K562 (cell line): ENCODE results near the gene PRRC2C. TPM values are rescaled to one million over a fixed set of nuclear protein-coding genes. Genes with fewer than 3 reads are reported as not detected.

Experiments used
- ATAC-seq: fragments of 200-7000 bp; cut with Tn5 transposase; 3 replicates; pipeline ENCODE4 v1.9.1; 2020; ENCODE audit warnings: moderate library complexity
- BruUV-seq: library from RNA; stranded (reverse); fragments of 400-500 nt; replicated peaks from 2 replicates; lab custom pipeline; 2021; lab: Mats Ljungman, UMichigan
- CTCF ChIA-PET: fragments of 300-600 bp; formaldehyde crosslinking; extraction: SDS; loops from one replicate; lab custom pipeline; 2021; ENCODE audit warnings: low intra/inter-chr PET ratio; lab: Yijun Ruan, JAX
- POLR2A ChIA-PET: fragments of 300-600, 350-650 bp; sonication (Branson Sonifier 250); formaldehyde crosslinking; extraction: SDS; loops from one replicate; lab custom pipeline; 2021; ENCODE audit warnings: antibody characterized with exemption, inconsistent platforms; lab: Yijun Ruan, JAX
- DNase-seq, 4 experiments: peaks; one replicate each; pipeline versions ENCODE4 v3.0.0 to v3.0.0-alpha.2; 2011 to 2018; ENCODE audit warnings: low spot score in 3 of 4, mixed read lengths in 3 of 4; ENCODE audit errors: extremely low read depth in 1 of 4
- FAIRE-seq: peaks from 2 replicates; lab custom pipeline; 2011; peaks lifted over from hg19 to GRCh38; lab: Jason Lieb, UNC
- H2AFZ ChIP-seq: 2 replicates; pipeline ENCODE4 v1.6.0; 2011; ENCODE audit warnings: low read depth, low read length, control low read depth, inconsistent platforms
- H3K27ac ChIP-seq: fragments of 200-600 bp; 3 replicates; pipeline ENCODE4 v1.8.0; 2011; ENCODE audit warnings: low read depth, mild to moderate bottlenecking, control low read depth, inconsistent platforms, low read length, moderate library complexity, mixed read lengths; ENCODE audit errors: extremely low read depth
- H3K27me3 ChIP-seq, 2 experiments: fragments of 300-600 bp in 1 of 2; 2 replicates in 1 of 2; 3 replicates in 1 of 2; pipeline versions ENCODE4 v1.6.0 to v1.8.0; 2011; ENCODE audit warnings: inconsistent platforms in 2 of 2, low read length in 2 of 2, mild to moderate bottlenecking in 1 of 2, mixed read lengths in 1 of 2, moderate library complexity in 1 of 2; ENCODE audit not compliant: control insufficient read depth in 2 of 2, insufficient read depth in 2 of 2
- H3K36me3 ChIP-seq: fragments of 300-600 bp; 3 replicates; pipeline ENCODE4 v1.8.0; 2011; ENCODE audit warnings: mild to moderate bottlenecking, low read length, inconsistent platforms; ENCODE audit not compliant: control insufficient read depth, insufficient read depth
- H3K4me1 ChIP-seq, 2 experiments: fragments of 200-600 bp in 1 of 2; replicated peaks in 1 of 2; 2 replicates in 1 of 2; 3 replicates in 1 of 2; pipeline versions ENCODE4 v1.5.1 to v1.8.0; 2011; ENCODE audit warnings: inconsistent platforms in 2 of 2, low read length in 2 of 2, mild to moderate bottlenecking in 1 of 2, mixed read lengths in 1 of 2, moderate library complexity in 1 of 2; ENCODE audit not compliant: control insufficient read depth in 2 of 2, insufficient read depth in 2 of 2
- H3K4me2 ChIP-seq: 2 replicates; pipeline ENCODE4 v1.6.1; 2011; ENCODE audit warnings: low read length, control low read depth, inconsistent platforms, mixed read lengths; ENCODE audit not compliant: insufficient read depth
- H3K4me3 ChIP-seq: fragments of 200-600 bp; sonication (generic), shearing (Covaris generic); 2 replicates; pipeline ENCODE4 v1.5.1; 2016; ENCODE audit warnings: control low read depth, inconsistent platforms
- H3K79me2 ChIP-seq: fragments of 200-600 bp; 3 replicates; pipeline ENCODE4 v1.8.0; 2011; ENCODE audit warnings: low read length, inconsistent platforms; ENCODE audit not compliant: control insufficient read depth, insufficient read depth
- H3K9ac ChIP-seq, 2 experiments: 2 replicates each; pipeline versions ENCODE4 v1.6.0 to v1.6.1; 2011; ENCODE audit warnings: low read depth in 2 of 2, low read length in 2 of 2, control low read depth in 1 of 2, inconsistent platforms in 1 of 2, mild to moderate bottlenecking in 1 of 2, mixed read lengths in 1 of 2; ENCODE audit not compliant: insufficient read depth in 1 of 2
- H3K9me1 ChIP-seq: one replicate; pipeline ENCODE4 v1.6.0; 2011; ENCODE audit warnings: inconsistent platforms, mild to moderate bottlenecking, low read length, moderate library complexity; ENCODE audit not compliant: control insufficient read depth, insufficient read depth
- H3K9me3 ChIP-seq: replicated peaks from 2 replicates; pipeline ENCODE4 v1.5.1; 2011; ENCODE audit warnings: low read depth, low read length, inconsistent platforms; ENCODE audit not compliant: control insufficient read depth, insufficient read depth
- H4K20me1 ChIP-seq: replicated peaks from 2 replicates; pipeline ENCODE4 v1.6.1; 2011; ENCODE audit warnings: low read length, inconsistent platforms, mixed read lengths; ENCODE audit not compliant: control insufficient read depth, insufficient read depth
- CBFB ChIP-seq: sonication (generic); formaldehyde crosslinking; IDR thresholded peaks from 2 replicates; pipeline ENCODE4 v1.4.0; 2020; ENCODE audit warnings: mild to moderate bottlenecking, missing genetic modification reagents
- CHD2 ChIP-seq: IDR thresholded peaks from 2 replicates; pipeline ENCODE4 v1.6.1; 2011; ENCODE audit warnings: low read depth, low read length
- CREB5 ChIP-seq: fragments of 250-450 bp; sonication (Bioruptor Pico); IDR thresholded peaks from 2 replicates; pipeline ENCODE4 v1.5.0; 2020; ENCODE audit warnings: mild to moderate bottlenecking
- FOXA3 ChIP-seq, 2 experiments: fragments of 450-650 bp in 1 of 2; sonication (generic) in 1 of 2; formaldehyde crosslinking; IDR thresholded peaks in 1 of 2; conservative IDR thresholded peaks in 1 of 2; 2 replicates each; pipeline versions ENCODE4 v1.4.0 to v1.8.0; 2020 to 2022; ENCODE audit warnings: mild to moderate bottlenecking in 2 of 2, missing genetic modification reagents in 1 of 2
- ID3 ChIP-seq, 2 experiments: fragments of 250-450 bp in 1 of 2; fragments of 450-650 bp in 1 of 2; sonication (Bioruptor Pico) in 1 of 2; IDR thresholded peaks; 2 replicates each; pipeline versions ENCODE4 v1.6.1 to v1.8.0; 2016 to 2021; ENCODE audit warnings: mild to moderate bottlenecking in 2 of 2, moderate library complexity in 2 of 2, missing compliant biosample characterization in 1 of 2, missing genetic modification characterization in 1 of 2
- SPI1 ChIP-seq: IDR thresholded peaks from 2 replicates; pipeline ENCODE4 v1.6.1; 2011; ENCODE audit warnings: low read depth, low read length, control low read depth, borderline replicate concordance
- STAG1 ChIP-seq: sonication (generic); formaldehyde crosslinking; IDR thresholded peaks from 2 replicates; pipeline ENCODE4 v1.5.0; 2020; ENCODE audit warnings: missing genetic modification reagents, borderline replicate concordance
- ZBTB17 ChIP-seq: fragments of 450-650 bp; formaldehyde crosslinking; IDR thresholded peaks from 2 replicates; pipeline ENCODE4 v1.4.0; 2020; ENCODE audit warnings: mild to moderate bottlenecking
- ZBTB5 ChIP-seq: fragments of 450-650 bp; IDR thresholded peaks from 2 replicates; pipeline ENCODE4 v1.6.1; 2017; ENCODE audit warnings: antibody characterized with exemption
- ZNF551 ChIP-seq: fragments of 250-450 bp; sonication (Bioruptor Pico); IDR thresholded peaks from 2 replicates; pipeline ENCODE4 v1.5.0; 2021; ENCODE audit warnings: mild to moderate bottlenecking, moderate library complexity
- ZZZ3 ChIP-seq: fragments of 450-650 bp; IDR thresholded peaks from 2 replicates; pipeline ENCODE4 v1.6.1; 2016; ENCODE audit warnings: antibody characterized with exemption, mild to moderate bottlenecking, moderate library complexity
- WGBS: fragments of 100-300 bp; shearing (Covaris generic); methylation state at CpG from one replicate; pipeline ENCODE4 v1.1.6; 2016; ENCODE audit warnings: low coverage, mixed read lengths; ENCODE audit not compliant: insufficient coverage; ENCODE audit errors: missing lambda C conversion rate; 5-methylcytosine and 5-hydroxymethylcytosine counted together
- in situ Hi-C: fragments of 300-500 bp; cut with MboI; formaldehyde crosslinking; loops from 4 replicates; pipeline ENCODE4 v1.15.0; 2018; ENCODE audit warnings: inconsistent platforms, mixed read lengths
- intact Hi-C: fragments of 100-400 bp; cut with micrococcal nuclease; formaldehyde crosslinking; loops from 2 replicates; pipeline ENCODE4 v1.14.2; 2022
- polyA plus RNA-seq, 8 experiments: library from polyadenylated mRNA; depleted of rRNA in 4 of 8; stranded (reverse) in 5 of 8; unstranded in 3 of 8; fragments of >200 nt; fragmentation: Nextera tagmentation in 2 of 8; fragmentation: Illumina TruSeq in 1 of 8; extraction: Ambion mirVana in 2 of 8; extraction: Trizol in 1 of 8; gene quantifications; 2 replicates each; pipeline versions ENCODE4 v1.2.1 to v1.2.3, GENCODE V29; 2011 to 2014; ENCODE audit warnings: inconsistent platforms in 1 of 8, missing spikeins in 1 of 8
- total RNA-seq, 7 experiments: library from RNA; depleted of rRNA in 6 of 7; stranded (reverse); fragments of >200 nt in 6 of 7; fragmentation: Illumina TruSeq in 2 of 7; extraction: Trizol in 2 of 7; gene quantifications; 2 replicates each; pipeline versions ENCODE4 v1.2.1 to v1.2.3, GENCODE V29; 2011 to 2021; ENCODE audit warnings: low replicate concordance in 1 of 7

Gene PRRC2C
- total and polyA plus RNA-seq, 9 of the 15 experiments (the other 6 are each of a cell fraction or from before 2014, with no cell fraction given), result 61.9 to 237 (median 105) TPM

- H3K9me3 ChIP-seq, result no peaks in the 10 kb centered on the region
- in situ Hi-C loops, result no loop called here
- no peaks in the 10 kb centered on the region for H3K79me2 ChIP-seq
- H4K20me1 ChIP-seq, result no peaks in the 10 kb centered on the region
- DNase-seq, result no peak
- H3K9me1 ChIP-seq, result no peaks in the 10 kb centered on the region
- POLR2A ChIA-PET, result interaction anchor here (2.1 kb wide), 1 partner anchor 9 kb away, joined by 7 read pairs; no protein-coding TSS in a partner anchor
- intact Hi-C loops, result no loop called here
- CTCF ChIA-PET, result no interaction called here
- 100% methylated on average over 1 of the region's 1 CpG for WGBS
- H2AFZ ChIP-seq, result no peak overlapping the region
- TF ChIP-seq ZBTB5 (no peak), ZZZ3 (peak; percentile 37; the same call in 1 of the 2 replicates)
- no TSS peak for BruUV-seq
- no peak overlapping the region for H3K4me3 ChIP-seq
- H3K27ac ChIP-seq, result no peak overlapping the region
- H3K36me3 ChIP-seq, result peaks cover 90% of the 10 kb centered on the region
- no peaks in the 10 kb centered on the region for H3K4me1 ChIP-seq
- H3K9ac ChIP-seq, result no peak overlapping the region
- no peak overlapping the region for H3K4me2 ChIP-seq
- no peaks in the 10 kb centered on the region for H3K27me3 ChIP-seq
- no peak for ATAC-seq
- no peak for FAIRE-seq
These were observed 98.4 kb downstream of the PRRC2C start for GRCh38 chr1:171583591-171584201.

GRCh38 chr1:171585715-171586114 is 100.4 kb downstream of the PRRC2C start:
- no peaks in the 10 kb centered on the region for H3K9me1 ChIP-seq
- no peaks in the 10 kb centered on the region for H3K4me1 ChIP-seq
- BruUV-seq, result no TSS peak
- H3K27ac ChIP-seq, result no peak overlapping the region
- WGBS, result 98% methylated on average over 8 of the region's 9 CpGs
- no peaks in the 10 kb centered on the region for H3K9me3 ChIP-seq
- intact Hi-C loops, result no loop called here
- H3K9ac ChIP-seq, result no peak overlapping the region
- no peaks in the 10 kb centered on the region for H3K27me3 ChIP-seq
- no peak overlapping the region for H2AFZ ChIP-seq
- CTCF ChIA-PET, result no interaction called here
- no peak overlapping the region for H3K4me3 ChIP-seq
- DNase-seq, result no peak
- H4K20me1 ChIP-seq, result no peaks in the 10 kb centered on the region
- no peaks in the 10 kb centered on the region for H3K79me2 ChIP-seq
- no peak for FAIRE-seq
- in situ Hi-C loops, result no loop called here
- peaks cover 89% of the 10 kb centered on the region for H3K36me3 ChIP-seq
- POLR2A ChIA-PET, result interaction anchor here (1.6 kb wide), 1 partner anchor 12 kb away, joined by 3 read pairs; no protein-coding TSS in a partner anchor
- H3K4me2 ChIP-seq, result no peak overlapping the region
- ATAC-seq, result no peak
- TF ChIP-seq CREB5 (CRISPR knock-in tag) (no peak), CBFB (CRISPR knock-in tag) (no peak), STAG1 (CRISPR knock-in tag) (no peak), ZNF551 (no peak), CHD2 (no peak), SPI1 (no peak), ZBTB17 (CRISPR knock-in tag) (no peak), FOXA3 (CRISPR knock-in tag; conservative IDR thresholded peaks at IDR 0.05 in 1 of 2, IDR thresholded peaks at IDR 0.05 in 1 of 2) (no peak), ID3 (CRISPR knock-in tag; IDR thresholded peaks at IDR 0.05) (no peak), ID3 (tag; IDR thresholded peaks at IDR 0.05) (no peak)
